Activated CD4-positive, CD25-positive, alpha-beta regulatory T cell treated with anti-CD3 and anti-CD28 coated beads, Interleukin-2, amount 50 U/mL, for 16 hours (primary cell): ENCODE data around the gene ABCA3.
A peak's percentile ranks its signal among the peaks of the same experiment; 100 is the strongest.
"Not testable (repeated sequence)": the region's sequence is repeated elsewhere in the genome, so short reads cannot be mapped to it uniquely, and the experiment has no call there.

Source experiments
- DNase-seq: peaks from one replicate; pipeline ENCODE4 v3.0.0-alpha.2; 2020; ENCODE audit warnings: low read depth, low spot score

Gene ABCA3

DNA sequence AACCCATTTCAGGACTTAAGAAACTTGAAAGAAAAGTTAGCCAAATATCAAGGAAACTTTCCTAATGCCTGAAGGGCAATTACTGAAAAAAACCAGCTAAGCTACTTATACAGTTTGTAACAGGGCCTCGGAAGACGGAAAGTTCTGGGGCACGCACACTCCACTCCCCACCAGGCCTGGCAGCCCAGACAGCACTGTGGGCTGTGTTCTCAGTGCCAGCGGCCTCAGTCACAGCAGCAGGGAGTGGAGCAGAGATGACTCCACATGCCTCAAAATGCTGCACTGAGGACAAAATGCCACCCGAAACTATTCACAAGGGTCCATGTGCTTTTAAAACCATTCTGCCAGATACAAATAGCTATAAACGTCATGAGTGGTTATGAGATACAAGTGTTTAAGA, 82.8 kb downstream of the ABCA3 start:
- no peak for DNase-seq

DNA sequence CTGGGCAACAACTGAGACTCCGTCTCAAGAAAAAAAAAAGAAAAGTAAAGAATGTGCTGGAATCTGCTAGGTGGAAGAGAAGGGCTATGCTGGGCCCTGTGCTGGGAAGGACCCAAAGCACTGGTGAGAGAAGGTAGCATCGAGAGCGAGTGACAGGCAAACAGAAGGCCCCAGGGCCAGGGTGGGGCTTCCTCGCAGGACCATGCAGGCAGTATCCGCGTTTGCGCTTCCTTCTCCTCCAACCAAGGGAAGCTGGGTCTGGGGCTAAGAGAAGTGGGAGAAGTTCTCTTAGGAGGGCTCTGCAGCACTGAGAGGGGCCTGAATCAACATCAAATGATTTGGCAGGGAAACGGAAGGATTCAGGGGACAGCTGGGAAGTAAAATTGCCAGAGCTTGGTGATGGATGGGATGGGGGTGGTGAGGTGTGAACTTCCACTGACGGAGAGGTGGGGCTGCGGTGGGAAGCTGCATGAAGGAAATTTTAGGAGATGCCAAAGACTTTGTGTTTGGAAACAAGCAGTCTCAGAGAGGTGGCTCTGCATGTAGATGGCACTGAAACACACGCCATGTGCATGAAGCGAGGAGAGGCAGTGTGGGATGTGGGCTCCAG, 83.9 kb downstream of the ABCA3 start:
- DNase-seq, result no peak

GRCh38 chr16:2253293-2253692, 87.2 kb downstream of the ABCA3 start:
- DNase-seq, result no peak

- no peak for DNase-seq
Measured at GRCh38 chr16:2252806-2253148, 87.8 kb downstream of the ABCA3 start.

- DNase-seq, result peak; percentile 50
Measured at GRCh38 chr16:2251296-2252111, 89.0 kb downstream of the ABCA3 start, which contains the start of gene ECI1. TSS of gene ECI1 (minus strand) at chr16:2251587. CDS start at chr16:2251566, 21 bp downstream.

GRCh38 chr16:2250652-2251295, 89.8 kb downstream of the ABCA3 start:
- DNase-seq, result no peak

DNA sequence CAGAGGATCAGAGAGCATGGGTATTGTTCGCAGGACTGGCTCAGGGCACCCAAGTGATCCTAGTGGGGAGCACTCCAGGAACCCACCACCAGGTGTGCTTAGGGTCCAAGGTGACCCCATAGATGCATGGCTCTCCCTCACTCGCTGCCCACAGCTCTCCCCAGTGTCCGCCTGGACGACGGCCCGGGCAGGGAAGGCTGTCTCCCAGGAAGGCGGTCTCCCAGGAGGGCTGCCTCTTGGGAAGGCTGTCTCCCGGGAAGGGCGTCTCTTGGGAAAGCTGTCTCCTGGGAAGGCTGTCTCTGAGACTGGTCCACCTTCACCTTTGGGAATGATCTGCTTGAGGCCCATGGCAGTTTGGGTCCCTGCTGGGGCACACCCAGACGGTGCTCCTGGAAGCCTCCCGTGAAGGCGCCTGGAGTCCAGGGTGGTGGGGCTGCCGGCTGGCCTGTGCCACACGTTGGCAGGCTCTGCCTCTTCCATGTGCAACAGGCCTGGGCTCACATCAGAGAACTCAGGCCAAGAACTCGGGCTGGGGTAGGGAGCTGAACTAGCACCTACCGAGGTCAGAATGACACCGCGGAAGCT, 94.1 kb downstream of the ABCA3 start:
- DNase-seq, result no peak

GRCh38 chr16:2244926-2245795, 95.4 kb downstream of the ABCA3 start:
- DNase-seq, result no peak

- DNase-seq, result no peak
Measured at GRCh38 chr16:2244301-2244700, 96.2 kb downstream of the ABCA3 start.

DNA sequence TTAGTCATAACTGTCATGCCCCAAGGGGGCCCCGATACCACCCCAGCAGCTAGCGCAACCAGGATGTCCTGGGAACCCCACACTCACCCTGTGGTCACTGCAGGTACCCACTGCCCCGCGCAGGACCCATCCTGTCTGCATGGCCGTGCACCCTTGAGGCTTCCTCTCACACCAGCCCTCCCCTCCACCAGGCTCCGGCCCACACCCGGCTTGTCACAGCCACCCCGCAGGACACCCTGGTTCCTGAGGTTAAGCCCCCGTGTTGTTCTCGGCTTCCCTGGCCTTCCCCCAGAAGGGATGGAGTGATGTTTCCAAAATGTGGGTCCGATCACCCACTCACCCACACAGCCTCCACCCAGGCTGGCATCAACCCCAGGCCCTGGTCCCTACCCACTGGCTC, 96.7 kb downstream of the ABCA3 start:
- DNase-seq, result no peak

DNA sequence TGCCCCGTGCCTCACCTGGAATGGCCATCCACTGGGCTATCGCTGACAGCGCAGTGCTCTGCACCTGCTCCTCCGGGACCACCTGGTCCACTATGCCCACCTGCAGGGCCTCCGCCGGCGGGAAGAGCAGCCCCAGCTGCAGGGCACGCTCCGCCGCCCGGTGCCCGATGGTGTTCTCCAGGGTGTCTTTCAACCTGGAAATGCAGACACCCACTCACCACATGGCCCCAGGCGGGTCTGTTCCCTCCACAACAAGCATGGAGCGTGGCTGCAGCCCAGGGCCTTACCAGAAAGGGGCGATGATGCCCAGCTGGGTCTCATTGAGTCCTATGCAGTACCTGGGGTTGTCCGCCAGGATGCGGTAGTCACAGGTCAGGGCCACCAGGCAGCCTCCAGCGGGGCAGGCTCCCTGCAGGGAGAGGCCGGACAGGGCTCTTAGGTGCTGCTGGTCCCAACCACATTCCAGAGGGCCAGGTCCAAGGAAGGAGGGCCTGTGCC, 97.4 kb downstream of the ABCA3 start:
- DNase-seq, result no peak

DNA sequence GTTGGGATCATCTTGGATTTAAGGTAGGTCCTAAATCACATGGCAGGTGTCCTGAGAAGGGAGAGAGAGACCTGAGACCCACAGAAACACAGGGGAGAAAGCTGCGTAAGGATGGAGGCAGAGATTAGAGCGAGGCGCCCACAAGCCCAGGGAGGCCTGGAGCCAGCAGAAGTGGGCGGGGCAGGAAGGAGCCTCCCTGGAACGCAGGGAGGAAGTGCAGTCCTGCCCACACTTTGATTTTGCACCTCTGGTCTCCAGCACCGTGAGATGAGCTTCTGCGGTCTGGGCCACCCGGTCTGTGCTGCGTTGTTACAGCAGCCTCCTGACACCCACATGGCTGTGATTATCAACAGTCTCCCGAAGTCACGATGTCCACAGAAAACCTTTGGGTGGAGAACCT, 97.9 kb downstream of the ABCA3 start:
- DNase-seq, result no peak

GRCh38 chr16:2240331-2240730, 100.2 kb downstream of the ABCA3 start:
- not testable (repeated sequence) for DNase-seq

DNA sequence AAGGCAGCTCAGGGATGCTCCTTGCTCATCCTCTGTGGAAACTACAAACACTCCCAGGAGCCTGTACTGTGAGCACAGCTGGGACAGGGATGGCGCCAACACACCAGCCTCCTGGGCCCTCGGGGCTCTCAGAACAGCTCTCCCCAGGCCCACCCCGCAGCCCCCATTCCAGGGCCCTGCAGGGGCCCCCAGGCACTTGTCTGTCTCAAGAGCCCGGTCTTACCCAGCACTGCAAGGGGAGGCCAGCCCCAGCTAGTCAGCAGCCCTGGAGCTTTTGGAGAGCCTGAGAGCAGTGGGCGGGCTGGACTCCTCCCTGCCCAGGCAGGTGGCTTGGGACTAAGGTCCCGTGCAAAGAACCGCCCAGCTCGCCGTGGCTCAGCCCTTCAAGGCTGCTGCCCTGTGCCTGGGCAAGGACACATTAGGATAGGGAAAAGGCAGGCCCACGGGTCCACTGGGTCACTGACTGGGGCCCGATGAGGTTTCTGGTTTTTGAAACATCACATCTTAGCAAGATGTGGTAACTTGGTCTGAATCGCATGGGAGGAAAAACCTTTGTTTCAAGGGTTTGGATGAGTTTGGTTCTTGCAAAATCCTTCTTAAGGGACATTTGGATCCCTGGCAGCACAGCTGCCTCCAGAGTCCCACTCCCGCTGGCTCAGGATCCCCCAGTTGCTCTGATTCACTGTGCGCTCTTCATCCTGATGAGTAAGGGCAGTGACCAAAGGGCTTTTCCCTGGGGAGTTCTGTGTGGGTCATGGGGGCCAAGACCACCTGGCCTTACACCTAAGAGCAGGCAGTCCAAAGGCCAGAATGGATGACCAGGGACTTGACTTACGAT, 101.5 kb downstream of the ABCA3 start:
- no peak for DNase-seq

DNA sequence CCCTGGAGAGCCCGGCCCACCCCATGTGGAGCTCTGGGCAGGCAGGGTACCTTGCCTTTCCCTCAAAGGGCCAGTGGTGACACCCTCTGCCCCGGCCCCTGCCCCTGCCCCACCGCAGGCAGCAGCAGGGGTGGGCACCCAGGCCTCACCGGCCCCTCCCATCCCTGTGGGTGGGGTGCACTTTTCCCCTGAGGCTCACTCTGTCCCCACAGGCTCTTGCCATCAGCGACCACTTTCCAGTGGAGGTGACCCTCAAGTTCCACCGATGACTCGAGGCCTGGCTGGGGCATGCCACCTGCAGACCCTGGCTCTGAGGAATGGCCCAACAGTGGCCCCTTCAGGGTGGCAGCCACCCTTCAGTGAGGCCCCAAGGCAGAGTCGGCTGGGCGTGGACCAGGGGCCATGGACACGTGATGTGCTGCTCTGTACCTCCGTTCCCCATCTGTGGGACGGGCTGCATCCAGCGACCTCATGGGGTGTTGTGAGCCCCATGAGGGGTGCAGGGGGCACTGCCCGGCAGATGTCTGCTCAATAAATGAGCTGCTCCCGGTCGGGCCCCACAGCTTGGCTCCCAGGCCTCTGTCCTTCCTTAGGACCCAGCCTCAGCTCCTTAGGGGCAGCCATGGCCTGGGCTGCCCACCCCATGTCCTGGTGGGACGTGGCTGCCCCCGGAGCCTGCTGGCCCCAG, 102.2 kb downstream of the ABCA3 start:
- no peak for DNase-seq

- no peak for DNase-seq
Measured at GRCh38 chr16:2237493-2238149, 102.9 kb downstream of the ABCA3 start.

DNA sequence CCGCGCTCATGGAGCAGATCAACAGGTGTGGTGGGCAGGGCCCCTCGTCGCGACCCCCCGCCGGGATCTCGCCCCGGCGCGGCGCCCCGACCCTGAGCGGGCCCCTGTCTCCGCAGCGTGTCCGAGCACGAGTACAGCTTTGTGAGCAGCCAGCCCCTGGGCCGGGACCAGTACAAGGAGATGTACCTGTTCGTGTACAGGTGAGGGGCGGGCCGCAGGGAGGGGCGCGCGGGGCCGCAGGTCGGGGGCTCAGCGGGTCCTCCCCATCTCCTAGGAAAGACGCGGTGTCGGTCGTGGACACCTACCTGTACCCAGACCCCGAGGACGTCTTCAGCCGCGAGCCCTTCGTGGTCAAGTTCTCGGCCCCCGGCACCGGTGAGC, 103.4 kb downstream of the ABCA3 start:
- DNase-seq, result no peak

DNA sequence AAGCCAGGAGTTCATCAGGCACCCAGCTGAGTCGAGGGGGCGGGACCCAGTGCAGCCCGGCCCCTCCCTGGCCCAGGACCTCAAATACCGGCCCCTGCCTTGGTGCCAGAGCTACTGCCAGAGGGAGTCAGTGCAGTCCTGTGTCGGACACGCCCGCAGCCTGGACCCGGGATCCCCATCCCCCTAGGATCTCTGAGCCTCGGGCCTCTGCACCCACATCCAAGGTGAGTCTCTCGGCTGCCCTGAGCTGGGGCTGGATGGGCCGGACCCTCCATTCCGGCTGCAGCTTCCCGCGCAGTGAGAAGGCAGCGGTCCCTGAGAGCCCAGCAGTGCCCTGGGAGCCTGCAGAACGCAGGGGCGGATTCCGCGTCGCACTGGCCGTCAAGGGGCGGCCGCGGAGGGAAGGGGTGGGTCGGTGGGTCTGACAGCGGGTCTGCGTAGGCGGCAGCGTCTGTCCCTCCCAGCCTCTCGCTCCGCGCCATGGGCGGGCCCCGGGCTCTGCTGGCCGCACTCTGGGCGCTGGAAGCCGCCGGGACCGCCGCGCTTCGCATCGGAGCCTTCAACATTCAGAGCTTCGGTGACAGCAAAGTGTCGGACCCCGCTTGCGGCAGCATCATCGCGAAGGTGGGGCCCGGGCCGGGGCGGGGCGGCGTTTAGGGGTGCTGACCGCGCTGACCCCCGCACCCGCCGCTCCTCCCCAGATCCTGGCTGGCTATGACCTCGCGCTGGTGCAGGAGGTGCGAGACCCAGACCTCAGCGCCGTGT, 104.0 kb downstream of the ABCA3 start, which contains the start of gene DNASE1L2:
DNASE1L2 (plus strand) TSS at position 108 of the 765 bp plus-strand sequence; CDS start at position 481, 373 bp downstream.
- DNase-seq, result no peak
